HFFc6 (cell line): ENCODE results near the gene SLC38A1. TPM values are rescaled to one million over a fixed set of nuclear protein-coding genes. Genes with fewer than 3 reads are reported as not detected.
A peak's percentile ranks its signal among the peaks of the same experiment; 100 is the strongest.

Experiments used
- DNase-seq: peaks from one replicate; pipeline ENCODE4 v3.0.0-alpha.2; 2018
- H3K27ac Mint-ChIP-seq: 2 replicates; pipeline ENCODE4 v1.8.0; 2020; ENCODE audit warnings: mild to moderate bottlenecking, mixed read lengths
- H3K27me3 Mint-ChIP-seq: 2 replicates; pipeline ENCODE4 v1.8.0; 2021; ENCODE audit warnings: mild to moderate bottlenecking, moderate library complexity, mixed read lengths; ENCODE audit not compliant: insufficient read depth
- H3K36me3 Mint-ChIP-seq: 2 replicates; pipeline ENCODE4 v1.8.0; 2021; ENCODE audit warnings: low read depth, mixed read lengths
- H3K4me1 Mint-ChIP-seq: 2 replicates; pipeline ENCODE4 v1.8.0; 2020; ENCODE audit warnings: low read depth, mixed read lengths
- H3K4me3 Mint-ChIP-seq: 2 replicates; pipeline ENCODE4 v1.8.0; 2020; ENCODE audit warnings: mild to moderate bottlenecking, moderate library complexity, mixed read lengths
- H3K9me3 Mint-ChIP-seq: 2 replicates; pipeline ENCODE4 v1.8.0; 2020; ENCODE audit warnings: mild to moderate bottlenecking, mixed read lengths
- total RNA-seq, 6 experiments: library from RNA; stranded (reverse); fragmentation: NEBNext Ultra II Directional; extraction: Animal tissue kit (Norgen Biotek cat#: 25700); gene quantifications; 2 replicates in 1 of 6; 3 replicates in 5 of 6; pipeline ENCODE4 v1.2.3, GENCODE V29; 2021
- TF ChIP-seq, protein P1 (sequence below): fragments of 200-600 bp; sonication (generic); IDR thresholded peaks from 2 replicates; pipeline ENCODE4 v1.5.0; 2021; ENCODE audit warnings: antibody characterized with exemption, mild to moderate bottlenecking

The SLC38A1 gene
- total RNA-seq, 6 experiments from 2014 or later, result 78.2 to 98.5 (median 88.6) TPM

GRCh38 chr12:46260124-46260912 is 8.5 kb downstream of the SLC38A1 start:
- DNase-seq, result peak; percentile 42
- no peaks in the 10 kb centered on the region; the same call in 1 of the 2 replicates for H3K27me3 Mint-ChIP-seq
- TF ChIP-seq, protein P1, sequence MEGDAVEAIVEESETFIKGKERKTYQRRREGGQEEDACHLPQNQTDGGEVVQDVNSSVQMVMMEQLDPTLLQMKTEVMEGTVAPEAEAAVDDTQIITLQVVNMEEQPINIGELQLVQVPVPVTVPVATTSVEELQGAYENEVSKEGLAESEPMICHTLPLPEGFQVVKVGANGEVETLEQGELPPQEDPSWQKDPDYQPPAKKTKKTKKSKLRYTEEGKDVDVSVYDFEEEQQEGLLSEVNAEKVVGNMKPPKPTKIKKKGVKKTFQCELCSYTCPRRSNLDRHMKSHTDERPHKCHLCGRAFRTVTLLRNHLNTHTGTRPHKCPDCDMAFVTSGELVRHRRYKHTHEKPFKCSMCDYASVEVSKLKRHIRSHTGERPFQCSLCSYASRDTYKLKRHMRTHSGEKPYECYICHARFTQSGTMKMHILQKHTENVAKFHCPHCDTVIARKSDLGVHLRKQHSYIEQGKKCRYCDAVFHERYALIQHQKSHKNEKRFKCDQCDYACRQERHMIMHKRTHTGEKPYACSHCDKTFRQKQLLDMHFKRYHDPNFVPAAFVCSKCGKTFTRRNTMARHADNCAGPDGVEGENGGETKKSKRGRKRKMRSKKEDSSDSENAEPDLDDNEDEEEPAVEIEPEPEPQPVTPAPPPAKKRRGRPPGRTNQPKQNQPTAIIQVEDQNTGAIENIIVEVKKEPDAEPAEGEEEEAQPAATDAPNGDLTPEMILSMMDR, result no peak
- H3K27ac Mint-ChIP-seq, result no peak overlapping the region
- no peaks in the 10 kb centered on the region for H3K9me3 Mint-ChIP-seq
- peaks cover 10% of the 10 kb centered on the region for H3K4me1 Mint-ChIP-seq
- no peak overlapping the region for H3K4me3 Mint-ChIP-seq
- H3K36me3 Mint-ChIP-seq, result peaks cover 10% of the 10 kb centered on the region; the same call in 1 of the 2 replicates

- H3K36me3 Mint-ChIP-seq, result peaks cover 12% of the 10 kb centered on the region; the same call in 1 of the 2 replicates
Observed at GRCh38 chr12:46259713-46260112, 9.1 kb downstream of the SLC38A1 start.

GRCh38 chr12:46259071-46259470 is 9.8 kb downstream of the SLC38A1 start:
- Mint-ChIP-seq H3K4me1 (peaks cover 17% of the 10 kb centered on the region), H3K9me3 (no peaks in the 10 kb centered on the region), H3K27me3 (no peaks in the 10 kb centered on the region; the same call in 1 of the 2 replicates), H3K36me3 (peaks cover 18% of the 10 kb centered on the region), H3K27ac (no peak overlapping the region), H3K4me3 (no peak overlapping the region)
- no peak for DNase-seq
- TF ChIP-seq, protein P1, result no peak

More at GRCh38 chr12:46259713-46260112, 9.1 kb downstream of the SLC38A1 start:
- Mint-ChIP-seq H3K27me3 (no peaks in the 10 kb centered on the region; the same call in 1 of the 2 replicates), H3K27ac (no peak overlapping the region), H3K4me3 (no peak overlapping the region), H3K4me1 (peaks cover 11% of the 10 kb centered on the region), H3K9me3 (no peaks in the 10 kb centered on the region)
- DNase-seq, result no peak
- TF ChIP-seq, protein P1, result no peak

DNA sequence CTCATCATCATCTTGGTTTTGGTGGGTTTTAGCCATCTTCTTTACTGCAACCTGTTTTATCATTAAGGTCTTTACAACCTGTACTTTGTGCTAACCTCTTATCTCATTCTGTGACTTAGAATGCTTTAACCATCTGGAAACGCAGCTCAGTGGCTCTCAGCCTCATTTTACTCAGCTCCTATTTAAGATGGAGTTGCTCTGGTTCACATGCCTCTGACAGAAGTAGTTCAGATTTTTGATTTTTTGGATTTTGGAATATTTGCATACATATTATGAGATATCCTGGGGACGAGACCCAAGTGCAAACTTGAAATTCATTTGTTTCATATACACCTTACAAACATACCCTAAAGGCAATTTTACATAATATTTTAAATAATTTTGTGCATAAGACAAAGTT is 10.7 kb downstream of the SLC38A1 start:
- TF ChIP-seq, protein P1, result no peak
- Mint-ChIP-seq H3K4me3 (no peak overlapping the region), H3K27ac (no peak overlapping the region), H3K27me3 (no peaks in the 10 kb centered on the region; the same call in 1 of the 2 replicates), H3K9me3 (no peaks in the 10 kb centered on the region), H3K36me3 (peaks cover 28% of the 10 kb centered on the region), H3K4me1 (peaks cover 17% of the 10 kb centered on the region)
- no peak for DNase-seq

DNA sequence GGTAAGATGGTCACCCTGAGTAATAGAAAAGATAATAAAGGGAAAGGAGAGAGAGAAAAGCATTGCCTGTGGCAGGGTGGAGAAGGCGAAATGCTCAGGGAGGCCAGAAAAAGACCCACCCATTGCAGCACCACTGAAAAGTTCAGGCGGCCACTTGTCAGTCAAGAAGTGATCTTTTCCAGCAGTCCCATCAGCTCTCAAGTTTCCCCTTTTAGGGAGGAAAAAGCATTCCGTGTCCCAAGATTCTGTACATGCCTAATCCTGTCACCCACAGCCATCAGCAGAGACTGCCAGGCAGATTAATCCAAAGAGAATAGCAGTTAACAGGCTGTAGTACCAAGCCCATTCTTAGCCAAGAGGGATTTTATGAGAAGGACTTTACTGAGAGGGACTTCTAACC is 11.9 kb downstream of the SLC38A1 start:
- Mint-ChIP-seq H3K36me3 (peaks cover 38% of the 10 kb centered on the region), H3K27me3 (no peaks in the 10 kb centered on the region; the same call in 1 of the 2 replicates), H3K9me3 (no peaks in the 10 kb centered on the region), H3K4me1 (peaks cover 17% of the 10 kb centered on the region), H3K4me3 (no peak overlapping the region), H3K27ac (peak overlapping the region; percentile 20; the same call in 1 of the 2 replicates)
- TF ChIP-seq, protein P1, result no peak
- DNase-seq, result no peak
